K562 (cell line): ENCODE results near the gene FOXN3. TPM values are rescaled to one million over a fixed set of nuclear protein-coding genes. Genes with fewer than 3 reads are reported as not detected.

Experiments used
- ATAC-seq: fragments of 200-7000 bp; cut with Tn5 transposase; 3 replicates; pipeline ENCODE4 v1.9.1; 2020; ENCODE audit warnings: moderate library complexity
- BruUV-seq: library from RNA; stranded (reverse); fragments of 400-500 nt; replicated peaks from 2 replicates; lab custom pipeline; 2021; lab: Mats Ljungman, UMichigan
- CTCF ChIA-PET: fragments of 300-600 bp; formaldehyde crosslinking; extraction: SDS; loops from one replicate; lab custom pipeline; 2021; ENCODE audit warnings: low intra/inter-chr PET ratio; lab: Yijun Ruan, JAX
- POLR2A ChIA-PET: fragments of 300-600, 350-650 bp; sonication (Branson Sonifier 250); formaldehyde crosslinking; extraction: SDS; loops from one replicate; lab custom pipeline; 2021; ENCODE audit warnings: antibody characterized with exemption, inconsistent platforms; lab: Yijun Ruan, JAX
- DNase-seq, 4 experiments: peaks; one replicate each; pipeline versions ENCODE4 v3.0.0 to v3.0.0-alpha.2; 2011 to 2018; ENCODE audit warnings: low spot score in 3 of 4, mixed read lengths in 3 of 4; ENCODE audit errors: extremely low read depth in 1 of 4
- FAIRE-seq: peaks from 2 replicates; lab custom pipeline; 2011; peaks lifted over from hg19 to GRCh38; lab: Jason Lieb, UNC
- H2AFZ ChIP-seq: 2 replicates; pipeline ENCODE4 v1.6.0; 2011; ENCODE audit warnings: low read depth, low read length, control low read depth, inconsistent platforms
- H3K27ac ChIP-seq: fragments of 200-600 bp; 3 replicates; pipeline ENCODE4 v1.8.0; 2011; ENCODE audit warnings: low read depth, mild to moderate bottlenecking, control low read depth, inconsistent platforms, low read length, moderate library complexity, mixed read lengths; ENCODE audit errors: extremely low read depth
- H3K27me3 ChIP-seq, 2 experiments: fragments of 300-600 bp in 1 of 2; 2 replicates in 1 of 2; 3 replicates in 1 of 2; pipeline versions ENCODE4 v1.6.0 to v1.8.0; 2011; ENCODE audit warnings: inconsistent platforms in 2 of 2, low read length in 2 of 2, mild to moderate bottlenecking in 1 of 2, mixed read lengths in 1 of 2, moderate library complexity in 1 of 2; ENCODE audit not compliant: control insufficient read depth in 2 of 2, insufficient read depth in 2 of 2
- H3K36me3 ChIP-seq: fragments of 300-600 bp; 3 replicates; pipeline ENCODE4 v1.8.0; 2011; ENCODE audit warnings: mild to moderate bottlenecking, low read length, inconsistent platforms; ENCODE audit not compliant: control insufficient read depth, insufficient read depth
- H3K4me1 ChIP-seq, 2 experiments: fragments of 200-600 bp in 1 of 2; replicated peaks in 1 of 2; 2 replicates in 1 of 2; 3 replicates in 1 of 2; pipeline versions ENCODE4 v1.5.1 to v1.8.0; 2011; ENCODE audit warnings: inconsistent platforms in 2 of 2, low read length in 2 of 2, mild to moderate bottlenecking in 1 of 2, mixed read lengths in 1 of 2, moderate library complexity in 1 of 2; ENCODE audit not compliant: control insufficient read depth in 2 of 2, insufficient read depth in 2 of 2
- H3K4me2 ChIP-seq: 2 replicates; pipeline ENCODE4 v1.6.1; 2011; ENCODE audit warnings: low read length, control low read depth, inconsistent platforms, mixed read lengths; ENCODE audit not compliant: insufficient read depth
- H3K4me3 ChIP-seq: fragments of 200-600 bp; sonication (generic), shearing (Covaris generic); 2 replicates; pipeline ENCODE4 v1.5.1; 2016; ENCODE audit warnings: control low read depth, inconsistent platforms
- H3K79me2 ChIP-seq: fragments of 200-600 bp; 3 replicates; pipeline ENCODE4 v1.8.0; 2011; ENCODE audit warnings: low read length, inconsistent platforms; ENCODE audit not compliant: control insufficient read depth, insufficient read depth
- H3K9ac ChIP-seq, 2 experiments: 2 replicates each; pipeline versions ENCODE4 v1.6.0 to v1.6.1; 2011; ENCODE audit warnings: low read depth in 2 of 2, low read length in 2 of 2, control low read depth in 1 of 2, inconsistent platforms in 1 of 2, mild to moderate bottlenecking in 1 of 2, mixed read lengths in 1 of 2; ENCODE audit not compliant: insufficient read depth in 1 of 2
- H3K9me1 ChIP-seq: one replicate; pipeline ENCODE4 v1.6.0; 2011; ENCODE audit warnings: inconsistent platforms, mild to moderate bottlenecking, low read length, moderate library complexity; ENCODE audit not compliant: control insufficient read depth, insufficient read depth
- H3K9me3 ChIP-seq: replicated peaks from 2 replicates; pipeline ENCODE4 v1.5.1; 2011; ENCODE audit warnings: low read depth, low read length, inconsistent platforms; ENCODE audit not compliant: control insufficient read depth, insufficient read depth
- H4K20me1 ChIP-seq: replicated peaks from 2 replicates; pipeline ENCODE4 v1.6.1; 2011; ENCODE audit warnings: low read length, inconsistent platforms, mixed read lengths; ENCODE audit not compliant: control insufficient read depth, insufficient read depth
- BMI1 ChIP-seq: fragments of 150-350 bp; IDR thresholded peaks from 2 replicates; pipeline ENCODE4 v1.6.1; 2014; ENCODE audit warnings: low read length
- NR1H2 ChIP-seq: sonication (generic); formaldehyde crosslinking; IDR thresholded peaks from 2 replicates; pipeline ENCODE4 v1.4.0; 2020; ENCODE audit warnings: mild to moderate bottlenecking, missing genetic modification reagents
- SMARCC2 ChIP-seq: fragments of 450-650 bp; IDR thresholded peaks from 2 replicates; pipeline ENCODE4 v1.6.1; 2017; ENCODE audit warnings: antibody characterized with exemption, moderate library complexity, mild to moderate bottlenecking, low read depth
- ZNF766 ChIP-seq: fragments of 200-800 bp; sonication (Bioruptor generic); conservative IDR thresholded peaks from 2 replicates; pipeline ENCODE4 v1.6.1; 2016; ENCODE audit warnings: missing genetic modification characterization, missing compliant biosample characterization
- ZNF780A ChIP-seq: fragments of 250-450 bp; sonication (Bioruptor Pico); IDR thresholded peaks from 2 replicates; pipeline ENCODE4 v1.5.0; 2021; ENCODE audit warnings: mild to moderate bottlenecking
- WGBS: fragments of 100-300 bp; shearing (Covaris generic); methylation state at CpG from one replicate; pipeline ENCODE4 v1.1.6; 2016; ENCODE audit warnings: low coverage, mixed read lengths; ENCODE audit not compliant: insufficient coverage; ENCODE audit errors: missing lambda C conversion rate; 5-methylcytosine and 5-hydroxymethylcytosine counted together
- in situ Hi-C: fragments of 300-500 bp; cut with MboI; formaldehyde crosslinking; loops from 4 replicates; pipeline ENCODE4 v1.15.0; 2018; ENCODE audit warnings: inconsistent platforms, mixed read lengths
- intact Hi-C: fragments of 100-400 bp; cut with micrococcal nuclease; formaldehyde crosslinking; loops from 2 replicates; pipeline ENCODE4 v1.14.2; 2022
- polyA plus RNA-seq, 8 experiments: library from polyadenylated mRNA; depleted of rRNA in 4 of 8; stranded (reverse) in 5 of 8; unstranded in 3 of 8; fragments of >200 nt; fragmentation: Nextera tagmentation in 2 of 8; fragmentation: Illumina TruSeq in 1 of 8; extraction: Ambion mirVana in 2 of 8; extraction: Trizol in 1 of 8; gene quantifications; 2 replicates each; pipeline versions ENCODE4 v1.2.1 to v1.2.3, GENCODE V29; 2011 to 2014; ENCODE audit warnings: inconsistent platforms in 1 of 8, missing spikeins in 1 of 8
- total RNA-seq, 7 experiments: library from RNA; depleted of rRNA in 6 of 7; stranded (reverse); fragments of >200 nt in 6 of 7; fragmentation: Illumina TruSeq in 2 of 7; extraction: Trizol in 2 of 7; gene quantifications; 2 replicates each; pipeline versions ENCODE4 v1.2.1 to v1.2.3, GENCODE V29; 2011 to 2021; ENCODE audit warnings: low replicate concordance in 1 of 7
- TF ChIP-seq, protein P1 (sequence below): IDR thresholded peaks from 2 replicates; pipeline ENCODE4 v1.6.1; 2012; ENCODE audit warnings: low read depth, low read length, improper control_type of control experiment, borderline replicate concordance

The FOXN3 gene
- total and polyA plus RNA-seq, 9 of the 15 experiments (the other 6 are each of a cell fraction or from before 2014, with no cell fraction given) = 0.07 to 1.3 (median 0.40) TPM

- ATAC-seq (no peak), DNase-seq (no peak), FAIRE-seq (no peak)
- H3K4me2 ChIP-seq = no peak overlapping the region
- POLR2A ChIA-PET = no interaction called here
- no peaks in the 10 kb centered on the region for H3K36me3 ChIP-seq
- in situ Hi-C loops (no loop called here), intact Hi-C loops (no loop called here)
- no peaks in the 10 kb centered on the region for H3K9me1 ChIP-seq
- 10% methylated on average over 3 of the region's 3 CpGs for WGBS
- no peak overlapping the region for H3K9ac ChIP-seq
- CTCF ChIA-PET = no interaction called here
- no peaks in the 10 kb centered on the region for H3K4me1 ChIP-seq
- no peaks in the 10 kb centered on the region for H4K20me1 ChIP-seq
- H3K27ac ChIP-seq = no peak overlapping the region
- H3K79me2 ChIP-seq = no peaks in the 10 kb centered on the region
- H3K4me3 ChIP-seq = no peak overlapping the region
- H3K9me3 ChIP-seq = no peaks in the 10 kb centered on the region
- H3K27me3 ChIP-seq = peaks cover 0 to 4% of the 10 kb centered on the region in 2 experiments; a peak in 2 of 5 replicates
- no peak overlapping the region for H2AFZ ChIP-seq
- TF ChIP-seq, protein P1, sequence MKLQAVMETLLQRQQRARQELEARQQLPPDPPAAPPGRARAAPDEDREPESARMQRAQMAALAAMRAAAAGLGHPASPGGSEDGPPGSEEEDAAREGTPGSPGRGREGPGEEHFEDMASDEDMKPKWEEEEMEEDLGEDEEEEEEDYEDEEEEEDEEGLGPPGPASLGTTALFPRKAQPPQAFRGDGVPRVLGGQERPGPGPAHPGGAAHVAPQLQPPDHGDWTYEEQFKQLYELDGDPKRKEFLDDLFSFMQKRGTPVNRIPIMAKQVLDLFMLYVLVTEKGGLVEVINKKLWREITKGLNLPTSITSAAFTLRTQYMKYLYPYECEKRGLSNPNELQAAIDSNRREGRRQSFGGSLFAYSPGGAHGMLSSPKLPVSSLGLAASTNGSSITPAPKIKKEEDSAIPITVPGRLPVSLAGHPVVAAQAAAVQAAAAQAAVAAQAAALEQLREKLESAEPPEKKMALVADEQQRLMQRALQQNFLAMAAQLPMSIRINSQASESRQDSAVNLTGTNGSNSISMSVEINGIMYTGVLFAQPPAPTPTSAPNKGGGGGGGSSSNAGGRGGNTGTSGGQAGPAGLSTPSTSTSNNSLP = no peak
- TF ChIP-seq SMARCC2 = no peak
- TF ChIP-seq ZNF766 = no peak
- no peak for TF ChIP-seq NR1H2 (CRISPR knock-in tag)
- TF ChIP-seq ZNF780A (CRISPR knock-in tag) = no peak
- TF ChIP-seq BMI1 = no peak
- no TSS peak for BruUV-seq
These were observed 176.6 kb downstream of the FOXN3 start for GRCh38 chr14:89240414-89240813.
